Measurements from ENCODE around the gene FCN3.
"Not testable (repeated sequence)": the region's sequence is repeated elsewhere in the genome, so short reads cannot be mapped to it uniquely, and the experiment has no call there.

Gene FCN3

GRCh38 chr1:27374362-27375086 is at the start of gene FCN3:
FCN3 (minus strand) TSS chr1:27374824; CDS start chr1:27374818, 6 bp downstream.
- no peak for DNase-seq (ENCODE audit: low read depth in 2 of 2)

- no peak for DNase-seq (ENCODE audit: low read depth in 2 of 2)
These were observed 49.1 kb upstream of the FCN3 start for GRCh38 chr1:27423709-27424108.

GRCh38 chr1:27418326-27419185 is 43.9 kb upstream of the FCN3 start:
- peak; percentile 62 for DNase-seq (ENCODE audit: low read depth in 2 of 2)

GRCh38 chr1:27417713-27418112 is 43.1 kb upstream of the FCN3 start:
- no peak for DNase-seq (ENCODE audit: low read depth in 2 of 2)

- DNase-seq (ENCODE audit: low read depth in 2 of 2): peak in 1 of 2 donors; percentile 50
These were observed 41.9 kb upstream of the FCN3 start for GRCh38 chr1:27416387-27417111.

GRCh38 chr1:27414091-27414490 is 39.5 kb upstream of the FCN3 start:
- DNase-seq (ENCODE audit: low read depth in 2 of 2): no peak

- no peak for DNase-seq (ENCODE audit: low read depth in 2 of 2)
These were observed 38.4 kb upstream of the FCN3 start for GRCh38 chr1:27413004-27413403.

- no peak for DNase-seq (ENCODE audit: low read depth in 2 of 2)
These were observed 37.9 kb upstream of the FCN3 start for GRCh38 chr1:27412502-27412901.

GRCh38 chr1:27410709-27411108 is 36.1 kb upstream of the FCN3 start:
- DNase-seq (ENCODE audit: low read depth in 2 of 2): no peak

- no peak for DNase-seq (ENCODE audit: low read depth in 2 of 2)
These were observed 35.0 kb upstream of the FCN3 start for GRCh38 chr1:27409669-27410068.

GRCh38 chr1:27408151-27408550 is 33.5 kb upstream of the FCN3 start:
- DNase-seq (ENCODE audit: low read depth in 2 of 2): no peak

GRCh38 chr1:27406791-27407190 is 32.2 kb upstream of the FCN3 start:
- not testable (repeated sequence) for DNase-seq (ENCODE audit: low read depth in 2 of 2)

GRCh38 chr1:27406362-27406680 is 31.7 kb upstream of the FCN3 start:
- DNase-seq (ENCODE audit: low read depth in 2 of 2): no peak

GRCh38 chr1:27405598-27406361 is 31.2 kb upstream of the FCN3 start:
- DNase-seq (ENCODE audit: low read depth in 2 of 2): not testable (repeated sequence)

GRCh38 chr1:27405074-27405473 is 30.4 kb upstream of the FCN3 start:
- no peak for DNase-seq (ENCODE audit: low read depth in 2 of 2)

GRCh38 chr1:27403931-27404330 is 29.3 kb upstream of the FCN3 start:
- DNase-seq (ENCODE audit: low read depth in 2 of 2): no peak

- no peak for DNase-seq (ENCODE audit: low read depth in 2 of 2)
These were observed 28.6 kb upstream of the FCN3 start for GRCh38 chr1:27403065-27403726.

- no peak for DNase-seq (ENCODE audit: low read depth in 2 of 2)
These were observed 27.7 kb upstream of the FCN3 start for GRCh38 chr1:27402349-27402754.

GRCh38 chr1:27400963-27401341 is 26.3 kb upstream of the FCN3 start:
- DNase-seq (ENCODE audit: low read depth in 2 of 2): no peak

- no peak for DNase-seq (ENCODE audit: low read depth in 2 of 2)
These were observed 25.7 kb upstream of the FCN3 start for GRCh38 chr1:27400082-27400962.
